ENCODE results near the gene AMFR. TPM values are rescaled to one million over a fixed set of nuclear protein-coding genes. Genes with fewer than 3 reads are reported as not detected.

AMFR gene
- total and polyA plus RNA-seq, 2 of the 8 experiments (the other 6 are each of a cell fraction or from before 2014, with no cell fraction given), result 18.6 to 21.7 TPM

DNA sequence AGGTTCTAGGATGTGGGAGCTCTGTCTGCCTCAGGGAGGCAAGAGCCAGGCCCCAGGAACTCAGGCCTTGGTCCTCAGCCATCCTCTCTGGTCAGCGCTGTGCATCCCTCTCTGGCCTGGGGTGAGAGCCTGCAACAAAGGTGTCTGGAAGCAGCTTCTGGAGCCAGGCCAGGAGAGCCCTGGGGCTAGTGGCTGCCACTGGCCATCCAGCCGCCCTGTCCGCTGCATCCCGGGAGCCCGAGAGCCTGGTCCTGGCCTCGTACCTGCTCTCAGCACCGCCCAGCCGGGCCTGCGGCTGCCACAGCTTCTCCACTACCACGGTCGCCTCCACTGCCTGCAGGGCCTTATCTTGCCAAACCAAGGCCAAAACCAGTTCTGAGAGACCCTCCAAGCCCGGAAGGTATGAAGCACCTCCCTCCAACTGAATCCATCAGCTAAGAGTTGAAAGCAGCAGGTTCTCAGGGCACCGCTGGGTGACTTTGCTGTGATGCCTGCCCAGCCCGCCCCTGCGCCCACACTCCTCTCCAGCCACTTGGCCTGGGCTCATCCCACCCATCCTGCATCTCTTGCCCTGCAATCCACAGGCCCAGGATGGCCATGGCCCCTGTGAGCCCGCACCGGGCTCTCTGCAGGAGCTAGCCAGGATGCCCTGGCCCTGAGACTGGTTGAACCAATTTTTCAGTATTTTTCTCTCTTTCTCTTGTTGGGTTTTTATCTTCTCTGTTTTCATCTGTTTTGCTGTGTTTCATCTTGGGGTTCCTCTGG, 85.7 kb downstream of the AMFR start:
- no peaks in the 10 kb centered on the region for H3K79me1 ChIP-seq (ENCODE audit: low read depth, low read length)
- no peak for DNase-seq (ENCODE audit: low read depth in 1 of 2, low spot score in 2 of 2)

More for the DNA sequence above, 85.7 kb downstream of the AMFR start:
- Histone ChIP-seq H3K4me3 (ENCODE audit: extremely low read depth in 1 of 4, insufficient read depth in 2 of 4, low read depth in 3 of 4, low read length in 4 of 4) (no peak overlapping the region), H3K9ac (replicated peaks in 1 of 4; ENCODE audit: extremely low read depth in 1 of 4, low read depth in 3 of 4, low read length in 3 of 4) (no peak overlapping the region), H2BK120ac (replicated peaks; ENCODE audit: low read depth, low read length) (no peak overlapping the region), H3K23ac (ENCODE audit: insufficient read length) (no peak overlapping the region), H3K79me2 (ENCODE audit: control insufficient read depth in 1 of 2, insufficient read depth in 2 of 2, low read length in 2 of 2) (no peaks in the 10 kb centered on the region), H2BK12ac (ENCODE audit: low read depth, low read length) (no peak overlapping the region), H3K18ac (ENCODE audit: extremely low read depth, low read length) (no peak overlapping the region), H2AK5ac (ENCODE audit: low read depth, low read length) (no peak overlapping the region), H3K27ac (ENCODE audit: low read depth, low read length) (no peak overlapping the region), H3K14ac (ENCODE audit: insufficient read length) (no peak overlapping the region), H2BK15ac (ENCODE audit: low read length) (no peak overlapping the region), H3K27me3 (replicated peaks in 1 of 4; ENCODE audit: control insufficient read depth in 3 of 4, extremely low read depth in 1 of 4, insufficient read depth in 3 of 4, low read length in 3 of 4) (no peaks in the 10 kb centered on the region), H3K4me2 (ENCODE audit: insufficient read depth in 1 of 2, low read depth in 2 of 2, low read length in 2 of 2) (no peak overlapping the region), H3K36me3 (ENCODE audit: control insufficient read depth in 2 of 4, insufficient read depth in 4 of 4, low read length in 3 of 4) (0 out of 8 replicates have a peak, but pooled peaks cover 0 to 2% (median 0%) of the 10 kb centered on the region in 4 experiments), H4K5ac (ENCODE audit: insufficient read length, low read depth, low read length) (no peak overlapping the region), H3K56ac (replicated peaks; ENCODE audit: insufficient read length, low read depth, low read length) (no peak overlapping the region), H4K91ac (replicated peaks; ENCODE audit: insufficient read length, low read length) (no peak overlapping the region), H3K4me1 (replicated peaks in 1 of 4; ENCODE audit: control insufficient read depth in 3 of 4, insufficient read depth in 4 of 4, low read length in 3 of 4) (no peaks in the 10 kb centered on the region), H2BK20ac (ENCODE audit: low read length) (no peak overlapping the region), H2AFZ (ENCODE audit: low read length) (no peak overlapping the region), H2BK5ac (ENCODE audit: low read depth, low read length) (no peak overlapping the region), H3K9me3 (ENCODE audit: insufficient read depth in 2 of 2, low read depth in 1 of 2, low read length in 1 of 2) (no peaks in the 10 kb centered on the region), H3K23me2 (ENCODE audit: low read depth, low read length) (no peaks in the 10 kb centered on the region), H4K8ac (ENCODE audit: extremely low read depth, insufficient read depth, low read length) (no peak overlapping the region), H3K4ac (replicated peaks; ENCODE audit: insufficient read length, low read depth, low read length) (no peak overlapping the region), H4K20me1 (replicated peaks in 1 of 2; ENCODE audit: control insufficient read depth in 1 of 2, insufficient read depth in 2 of 2, low read length in 2 of 2) (no peaks in the 10 kb centered on the region)
- 93% methylated on average over 16 of the region's 17 CpGs; no CpG with 5 or more reads in 1 of the 2 experiments for WGBS, 2 experiments (ENCODE audit: extremely low coverage in 1 of 2, insufficient coverage in 1 of 2, insufficient read length in 1 of 2, insufficient replicate concordance in 2 of 2, low coverage in 1 of 2, low lambda C conversion rate in 2 of 2, missing lambda C conversion rate in 1 of 2)
- ChIA-PET CTCF (ENCODE audit: partially characterized antibody) (interaction anchor here (0.8 to 3.0 kb wide), 4 partner anchors 8 to 33 kb away, joined by 3 to 14 read pairs (median 8); no protein-coding TSS in a partner anchor), POLR2A (ENCODE audit: partially characterized antibody) (interaction anchor here (0.7 to 1.7 kb wide), 3 partner anchors 11 to 17 kb away, joined by 3 to 4 read pairs (median 3); no protein-coding TSS in a partner anchor)
- FAIRE-seq, result no peak
- TF ChIP-seq EP300 (IDR thresholded peaks at IDR 0.05; ENCODE audit: borderline replicate concordance in 1 of 2, low read depth in 2 of 2, low read length in 2 of 2) (no peak), KDM1A (IDR thresholded peaks at IDR 0.05; ENCODE audit: borderline replicate concordance, low read length) (no peak), BCL11A (IDR thresholded peaks at IDR 0.05; ENCODE audit: low read depth in 2 of 2, low read length in 2 of 2) (no peak), SIX5 (IDR thresholded peaks at IDR 0.05; ENCODE audit: low read depth, low read length) (no peak), TAF7 (optimal IDR thresholded peaks at IDR 0.05; ENCODE audit: borderline replicate concordance, low read depth, low read length) (no peak), SIN3A (conservative IDR thresholded peaks at IDR 0.05 in 1 of 2, IDR thresholded peaks at IDR 0.05 in 1 of 2; ENCODE audit: low read depth in 1 of 2, low read length in 2 of 2) (no peak), HDAC6 (IDR thresholded peaks at IDR 0.05; ENCODE audit: low read depth, low read length) (no peak), SP1 (IDR thresholded peaks at IDR 0.05; ENCODE audit: low read depth, low read length) (no peak), CHD2 (IDR thresholded peaks at IDR 0.05; ENCODE audit: low read length) (no peak), SRF (IDR thresholded peaks at IDR 0.05; ENCODE audit: low read depth, low read length) (no peak)
- TF ChIP-seq, protein P1, sequence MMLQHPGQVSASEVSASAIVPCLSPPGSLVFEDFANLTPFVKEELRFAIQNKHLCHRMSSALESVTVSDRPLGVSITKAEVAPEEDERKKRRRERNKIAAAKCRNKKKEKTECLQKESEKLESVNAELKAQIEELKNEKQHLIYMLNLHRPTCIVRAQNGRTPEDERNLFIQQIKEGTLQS (IDR thresholded peaks at IDR 0.05; ENCODE audit: insufficient read depth, low read depth, low read length), result no peak
